GM18505 (cell line): ENCODE data around the gene TTLL9.

ENCODE experiments used
- ATAC-seq: cut with Tn5 transposase; IDR thresholded peaks from one replicate; pipeline ENCODE4 v1.9.1; 2021; ENCODE audit not compliant: unreplicated experiment
- POLR2A ChIP-seq: IDR thresholded peaks from 4 replicates; pipeline ENCODE4 v1.6.1; 2011; ENCODE audit warnings: borderline replicate concordance; ENCODE audit not compliant: insufficient read depth, insufficient read length; ENCODE audit errors: extremely low read depth

Gene TTLL9

GRCh38 chr20:31866221-31866620 is 4.2 kb upstream of the TTLL9 start:
- no peak for ATAC-seq
- TF ChIP-seq POLR2A, result no peak

DNA sequence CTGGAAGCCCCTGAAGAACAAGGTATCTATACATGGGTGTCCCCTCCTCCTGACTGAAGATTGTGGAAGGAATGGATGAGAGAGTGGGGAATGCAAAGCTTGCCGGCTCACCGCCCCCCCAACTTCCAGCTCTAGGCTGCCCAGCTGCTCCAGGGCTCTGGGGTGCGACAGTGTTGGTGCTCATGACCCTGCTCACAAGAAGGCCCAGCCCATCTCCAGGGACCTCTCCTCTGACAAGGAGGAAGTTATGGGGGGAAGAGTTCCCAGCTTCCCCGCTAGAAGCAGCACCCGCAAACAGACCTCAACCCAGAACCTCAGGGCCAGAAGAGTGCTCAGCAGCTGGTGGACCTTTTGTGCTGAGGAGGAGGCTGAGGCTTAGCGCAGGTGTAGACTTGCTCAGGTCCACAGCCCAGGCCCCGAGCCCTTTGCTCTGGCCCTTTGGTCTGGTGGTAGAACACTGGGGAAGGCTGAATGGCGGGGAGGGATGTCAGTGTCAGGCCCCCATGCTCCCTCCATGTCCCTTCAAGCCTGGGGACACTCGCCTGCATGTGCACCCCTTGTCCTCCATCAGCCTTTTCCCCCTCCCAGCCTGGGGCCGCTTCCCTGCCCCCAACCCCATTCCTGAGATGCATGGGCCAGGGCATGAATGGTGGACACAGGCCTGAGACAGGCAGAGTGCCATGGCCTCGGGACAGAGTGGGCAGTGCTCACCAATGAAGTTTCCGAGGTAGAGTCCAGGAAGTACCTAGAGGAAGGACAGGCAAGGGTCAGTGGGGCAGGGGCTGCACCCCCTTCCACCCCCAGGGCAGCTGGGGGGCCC is 1.4 kb upstream of the TTLL9 start:
- no peak for TF ChIP-seq POLR2A
- no peak for ATAC-seq

- no peak for TF ChIP-seq POLR2A
- no peak for ATAC-seq
Measured at GRCh38 chr20:31869673-31869941, 827 bp upstream of the TTLL9 start.

DNA sequence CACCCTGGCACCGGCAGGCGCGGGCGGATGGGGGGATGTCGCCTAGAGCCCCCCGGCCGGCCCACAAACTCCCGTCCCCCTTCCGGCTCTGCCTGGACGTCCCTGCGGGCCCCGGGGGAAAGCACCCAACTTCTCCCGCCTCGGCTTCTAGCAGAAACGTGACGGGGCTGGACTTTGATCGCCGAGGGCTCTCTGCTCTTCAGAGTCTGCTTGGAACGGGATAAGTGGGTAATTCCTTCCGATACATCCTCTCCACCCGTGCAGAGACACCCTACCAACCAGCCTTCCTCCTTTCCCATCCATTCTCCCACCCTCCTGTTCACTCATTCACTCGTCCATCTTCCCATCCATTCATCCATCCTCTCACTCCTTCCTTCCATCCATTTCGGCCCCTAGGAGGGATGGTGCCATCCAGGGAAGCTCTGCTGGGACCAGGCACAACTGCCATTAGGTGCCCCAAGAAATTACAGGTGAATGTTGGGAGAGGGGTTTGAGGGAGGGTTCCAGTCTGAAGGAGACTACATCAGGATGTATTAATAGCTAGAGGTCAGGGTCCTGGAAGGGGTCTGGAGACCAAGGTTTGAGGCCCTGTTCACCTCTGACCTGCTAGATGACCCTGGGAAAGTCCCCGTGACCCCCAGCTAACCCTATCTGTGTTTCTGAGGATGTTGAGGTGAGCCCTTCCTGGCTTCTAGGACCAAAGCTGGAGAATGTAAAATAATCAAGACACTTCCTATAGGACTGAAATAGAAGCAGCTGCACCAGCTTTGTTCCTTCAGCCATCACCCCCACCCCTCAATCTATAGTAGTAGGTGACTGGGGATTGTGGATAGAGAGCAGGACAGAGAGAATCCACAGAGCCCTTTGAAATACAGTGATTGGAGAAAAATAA is 538 bp downstream of the TTLL9 start:
- no peak for ATAC-seq
- no peak for TF ChIP-seq POLR2A

DNA sequence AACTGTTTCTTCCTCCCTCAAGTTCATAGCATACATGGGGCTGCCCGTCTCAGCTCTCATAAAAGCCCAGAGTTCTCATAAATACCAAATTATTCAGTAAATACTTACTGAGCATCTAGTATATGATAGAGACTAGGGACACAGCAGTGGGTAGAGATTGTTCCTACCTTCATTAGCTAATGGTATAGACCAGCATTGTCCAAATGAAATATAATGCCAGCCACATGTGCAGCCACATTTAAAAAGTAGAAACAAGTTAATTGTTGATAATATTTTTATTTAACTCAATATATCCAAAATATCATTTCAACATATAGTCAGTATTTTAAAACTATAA is 1.2 kb downstream of the TTLL9 start:
- no peak for ATAC-seq

GRCh38 chr20:31872406-31872805 is 2.0 kb downstream of the TTLL9 start:
- no peak for TF ChIP-seq POLR2A
- ATAC-seq, result no peak

More for the DNA sequence above, 1.2 kb downstream of the TTLL9 start:
- no peak for TF ChIP-seq POLR2A

- ATAC-seq, result no peak
- no peak for TF ChIP-seq POLR2A
Measured at GRCh38 chr20:31875671-31876070, 5.2 kb downstream of the TTLL9 start.

DNA sequence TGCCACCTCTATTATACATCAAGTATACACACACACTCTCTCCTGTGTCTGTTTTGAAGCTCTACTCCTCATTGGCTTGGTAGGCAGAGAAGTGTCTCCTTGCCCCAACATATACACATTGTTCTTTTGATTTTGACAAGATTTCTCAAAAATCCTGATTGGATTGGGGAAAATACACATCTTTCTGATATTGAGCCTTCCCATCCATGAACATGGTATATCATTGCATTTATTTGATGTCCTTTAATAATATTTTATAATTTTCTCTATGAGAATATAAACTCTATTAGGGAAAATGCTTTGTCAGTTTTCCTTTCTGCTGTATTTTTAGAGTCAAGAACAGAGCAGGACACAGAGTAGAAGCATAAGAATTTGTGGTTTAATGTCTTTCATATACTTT is 7.2 kb downstream of the TTLL9 start:
- TF ChIP-seq POLR2A, result no peak
- ATAC-seq, result no peak

DNA sequence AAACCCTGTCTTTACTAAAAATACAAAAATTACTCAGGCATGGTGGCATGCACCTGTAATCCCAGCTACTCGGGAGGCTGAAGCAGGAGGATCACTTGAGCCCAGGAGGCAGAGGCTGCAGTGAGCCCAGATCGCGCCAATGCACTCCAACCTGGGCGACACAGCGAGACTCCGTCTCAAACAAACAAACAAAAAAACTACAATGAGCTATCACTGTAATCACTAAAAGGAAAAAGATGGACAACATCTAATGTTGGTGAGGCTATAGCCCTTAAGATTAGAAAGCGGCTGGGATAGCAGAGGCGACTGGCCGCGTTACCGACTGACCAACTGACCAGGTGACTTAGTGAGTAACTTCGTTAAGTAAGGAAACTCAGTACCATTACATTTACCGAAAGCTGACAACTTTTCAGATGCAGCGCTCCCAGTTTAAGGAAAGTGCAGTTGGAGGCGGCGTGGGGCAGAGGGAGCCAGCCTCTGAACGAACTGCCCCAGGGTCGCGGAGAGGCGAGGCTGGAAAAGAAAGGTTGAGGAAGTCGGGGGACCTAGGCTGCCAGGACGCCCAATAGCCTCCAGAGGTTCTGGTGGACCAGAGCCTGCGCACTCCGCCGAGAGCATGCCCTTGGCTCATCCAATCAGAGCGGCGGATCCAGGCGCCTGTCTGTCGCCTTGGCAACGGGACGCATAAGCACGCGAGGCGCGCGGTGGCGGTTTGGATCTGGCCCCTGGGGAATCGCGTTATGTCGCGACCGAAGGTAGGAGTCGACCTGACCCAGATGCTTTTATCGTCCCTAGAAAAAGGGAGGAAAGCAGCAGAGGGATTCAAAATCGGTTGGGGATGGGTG is 8.9 kb downstream of the TTLL9 start:
- peak; percentile 85 for ATAC-seq
- peak; percentile 32 for TF ChIP-seq POLR2A

- TF ChIP-seq POLR2A, result no peak
- ATAC-seq, result no peak
Measured at GRCh38 chr20:31881945-31882344, 11.5 kb downstream of the TTLL9 start.

- ATAC-seq, result no peak
- no peak for TF ChIP-seq POLR2A
Measured at GRCh38 chr20:31883829-31884228, 13.4 kb downstream of the TTLL9 start.

DNA sequence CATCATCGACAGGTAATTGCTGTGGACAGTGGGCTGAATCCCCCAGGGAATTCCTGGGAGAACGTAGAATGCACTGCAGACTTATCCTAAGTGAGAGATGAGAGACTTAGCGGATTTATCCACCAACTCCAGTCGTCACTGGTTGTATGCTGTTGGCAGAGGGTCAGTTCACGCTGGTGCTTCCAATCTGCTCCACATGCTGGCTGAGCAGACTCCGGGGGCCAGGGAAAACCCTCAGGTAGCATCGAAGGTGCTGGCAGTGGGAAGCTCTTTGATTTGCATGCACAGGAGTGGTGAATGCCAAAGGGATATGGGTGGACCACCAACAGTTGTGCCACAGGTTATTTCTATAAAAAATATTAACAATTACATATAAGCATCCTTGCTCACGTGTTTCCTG is 20.2 kb downstream of the TTLL9 start:
- ATAC-seq, result no peak
- no peak for TF ChIP-seq POLR2A

- TF ChIP-seq POLR2A, result peak; percentile 54
Measured at GRCh38 chr20:31894980-31895675, 24.7 kb downstream of the TTLL9 start.

More at GRCh38 chr20:31894980-31895675, 24.7 kb downstream of the TTLL9 start:
- peak; percentile 89 for ATAC-seq
